HG03342 (cell line): ENCODE data around the gene OR2AG1.

Experiments
- ATAC-seq: cut with Tn5 transposase; IDR thresholded peaks from one replicate; pipeline ENCODE4 v1.9.1; 2021; ENCODE audit warnings: mild to moderate bottlenecking, moderate library complexity; ENCODE audit not compliant: unreplicated experiment

Gene OR2AG1

GRCh38 chr11:6782720-6783119 is at the start of gene OR2AG1:
Gene OR2AG1, plus strand, starts transcription at chr11:6783020. Its CDS starts 2,018 bp downstream, at chr11:6785038.
- ATAC-seq: no peak

DNA sequence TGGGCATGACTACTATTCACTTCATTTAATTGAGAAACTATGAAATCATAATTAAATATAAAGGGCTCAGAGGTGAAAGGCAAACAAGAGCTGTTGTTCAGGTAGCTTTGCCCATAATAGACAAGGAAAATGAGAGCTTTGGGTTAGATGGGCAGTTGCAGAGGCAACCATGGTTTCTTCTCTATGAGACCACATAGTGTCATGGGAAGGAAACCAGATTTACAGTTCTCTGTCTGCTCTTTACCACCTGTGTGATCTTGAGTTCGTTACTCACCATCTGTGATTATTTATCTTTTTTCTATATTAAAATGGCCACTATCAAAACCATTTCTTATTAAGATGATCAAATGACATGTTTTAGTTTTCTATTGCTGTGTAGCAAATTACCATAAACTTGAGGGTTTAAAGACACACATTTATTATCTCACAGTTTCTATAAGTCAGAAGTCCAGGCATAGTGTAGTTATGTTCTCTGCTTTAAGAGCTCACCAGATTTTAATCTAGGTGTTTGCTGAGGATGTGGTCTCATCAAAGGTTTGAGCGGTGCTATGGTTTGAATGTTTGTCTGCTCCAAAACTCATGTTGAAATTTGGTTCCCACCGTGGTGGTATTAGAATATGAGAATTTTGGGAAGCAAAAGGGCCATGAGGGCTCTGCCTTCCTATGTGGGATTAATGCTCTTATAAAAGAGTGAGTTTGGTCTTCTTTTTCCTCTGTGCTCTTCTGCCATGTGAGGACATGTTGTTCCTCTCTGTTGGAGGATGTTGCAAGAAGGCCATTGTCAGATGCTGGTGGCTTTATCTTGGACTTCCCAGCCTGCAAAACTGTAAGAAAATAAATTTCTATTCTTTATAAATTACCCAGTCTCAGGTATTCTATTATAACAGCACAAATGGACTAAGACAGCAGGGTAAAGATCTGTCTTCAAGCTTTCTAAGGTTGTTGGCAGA is 49.2 kb upstream of the OR2AG1 start:
- no peak for ATAC-seq

DNA sequence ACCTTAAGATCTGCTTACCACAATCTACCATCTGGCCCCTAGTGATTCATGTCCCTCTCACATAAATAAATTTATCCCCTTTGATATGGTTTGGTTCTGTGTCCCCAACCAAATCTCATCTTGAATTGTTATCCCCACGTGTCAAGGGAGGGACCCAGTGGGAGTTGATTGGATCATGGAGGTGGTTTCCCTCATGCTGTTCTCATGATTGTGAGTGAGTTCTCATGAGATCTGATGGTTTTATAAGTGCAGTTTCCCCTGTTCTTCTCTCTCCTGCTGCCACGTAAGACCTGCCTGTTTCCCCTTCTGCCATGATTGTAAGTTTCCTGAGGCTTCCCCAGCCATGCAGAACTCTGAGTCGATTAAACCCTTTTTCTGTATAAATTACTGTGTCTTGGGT is 48.2 kb upstream of the OR2AG1 start:
- no peak for ATAC-seq

DNA sequence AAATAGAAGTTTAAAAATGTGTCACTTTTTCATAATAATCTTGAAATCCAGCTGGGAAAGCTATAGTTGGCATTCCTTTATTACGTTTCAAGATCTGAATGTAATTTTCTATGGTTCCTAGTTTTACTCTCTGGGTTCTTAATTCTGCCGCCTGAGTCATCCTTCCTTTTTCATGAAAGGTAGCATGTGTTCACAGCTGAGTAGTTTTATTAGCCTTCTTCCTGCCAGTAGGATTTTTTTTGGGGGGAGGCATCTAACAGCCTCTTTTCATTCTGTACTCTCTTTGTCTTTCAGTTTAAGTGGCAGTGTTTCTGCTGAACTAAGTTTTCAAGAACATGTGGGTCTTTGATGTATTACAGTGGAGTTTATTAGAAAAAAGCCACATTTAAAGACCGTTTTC is 47.5 kb upstream of the OR2AG1 start:
- ATAC-seq: no peak

DNA sequence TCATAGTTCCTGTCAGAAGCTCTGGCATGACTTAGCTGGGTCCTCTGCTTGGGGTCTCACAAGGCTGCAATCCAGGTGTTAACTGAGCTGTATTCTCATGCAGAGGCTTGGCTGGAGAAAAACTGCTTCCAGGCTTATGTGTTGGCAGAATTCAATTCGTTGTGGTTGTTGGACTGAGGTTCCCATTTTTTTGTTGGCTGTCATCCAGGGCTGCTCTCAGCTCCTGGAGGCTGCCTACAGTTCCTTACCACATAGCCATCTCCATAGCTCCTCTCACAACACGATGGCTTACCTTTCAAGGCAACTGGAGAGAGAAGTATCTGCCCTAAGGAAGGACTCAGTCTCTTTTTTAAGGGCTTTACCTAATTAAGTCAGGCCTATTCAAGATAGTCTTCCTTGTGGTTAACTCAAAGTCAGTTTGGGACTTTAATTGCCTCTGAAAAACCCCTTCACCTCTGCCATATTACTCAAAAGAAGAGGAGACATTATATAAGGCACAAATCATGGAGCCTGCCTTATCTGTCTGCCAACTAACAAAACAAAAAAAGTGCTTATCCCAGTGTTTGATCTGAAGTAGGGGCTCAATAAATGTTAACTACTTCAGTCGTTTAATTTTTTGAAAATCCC is 46.2 kb upstream of the OR2AG1 start:
- ATAC-seq: no peak

GRCh38 chr11:6737872-6738466 is 44.9 kb upstream of the OR2AG1 start:
- ATAC-seq: peak; percentile 87

- ATAC-seq: no peak
Measured at GRCh38 chr11:6738590-6738989, 44.2 kb upstream of the OR2AG1 start.

- ATAC-seq: no peak
Measured at GRCh38 chr11:6742260-6742659, 40.6 kb upstream of the OR2AG1 start.

DNA sequence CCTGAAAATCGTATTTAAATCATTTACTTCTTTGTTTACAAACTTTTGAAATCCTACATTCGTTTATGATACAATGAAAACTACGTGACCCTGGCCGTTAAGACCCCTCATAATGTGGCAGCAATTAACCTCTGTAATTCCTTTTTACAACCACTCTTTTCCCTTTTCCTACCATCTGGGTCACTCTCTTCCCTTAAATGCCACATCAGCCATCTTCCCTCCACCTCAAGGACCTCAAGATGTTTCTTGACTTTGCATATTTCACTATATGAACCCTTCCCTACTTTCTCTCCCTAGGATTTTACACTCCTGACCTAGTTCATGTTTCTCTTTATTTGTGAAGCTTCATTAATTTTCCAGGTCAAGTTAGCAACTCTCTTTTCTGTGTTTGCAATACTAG is 37.8 kb upstream of the OR2AG1 start:
- ATAC-seq: no peak

DNA sequence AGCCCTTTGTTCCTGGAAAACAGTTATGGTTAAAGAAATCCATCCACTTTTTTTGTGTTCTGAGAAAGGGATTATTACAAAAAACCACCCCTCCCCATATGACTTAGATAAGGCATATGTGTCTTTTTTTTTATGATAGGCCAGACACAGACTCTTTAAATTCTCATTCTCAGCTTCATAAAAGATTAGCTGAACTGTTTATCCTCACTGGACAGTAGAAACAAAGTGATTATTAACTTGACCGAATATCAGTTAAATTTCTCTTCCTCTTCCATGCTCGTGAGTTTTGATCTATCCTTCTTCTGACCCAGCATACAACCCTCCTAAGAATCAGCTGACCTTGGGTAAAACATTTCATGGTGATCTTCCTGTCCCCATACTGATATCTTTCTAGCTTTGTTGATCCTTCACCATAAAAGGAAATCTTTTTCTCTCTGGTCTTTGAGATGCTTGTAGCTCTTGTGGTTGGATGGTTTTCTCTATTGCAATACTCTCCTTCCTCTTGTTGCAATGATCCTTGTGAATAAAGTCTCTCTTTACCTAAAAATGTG is 37.3 kb upstream of the OR2AG1 start:
- ATAC-seq: no peak

- ATAC-seq: peak; percentile 88
Measured at GRCh38 chr11:6746086-6746618, 36.7 kb upstream of the OR2AG1 start.

- no peak for ATAC-seq
Measured at GRCh38 chr11:6746626-6747025, 36.2 kb upstream of the OR2AG1 start.

GRCh38 chr11:6747097-6747668 is 35.6 kb upstream of the OR2AG1 start:
- no peak for ATAC-seq

DNA sequence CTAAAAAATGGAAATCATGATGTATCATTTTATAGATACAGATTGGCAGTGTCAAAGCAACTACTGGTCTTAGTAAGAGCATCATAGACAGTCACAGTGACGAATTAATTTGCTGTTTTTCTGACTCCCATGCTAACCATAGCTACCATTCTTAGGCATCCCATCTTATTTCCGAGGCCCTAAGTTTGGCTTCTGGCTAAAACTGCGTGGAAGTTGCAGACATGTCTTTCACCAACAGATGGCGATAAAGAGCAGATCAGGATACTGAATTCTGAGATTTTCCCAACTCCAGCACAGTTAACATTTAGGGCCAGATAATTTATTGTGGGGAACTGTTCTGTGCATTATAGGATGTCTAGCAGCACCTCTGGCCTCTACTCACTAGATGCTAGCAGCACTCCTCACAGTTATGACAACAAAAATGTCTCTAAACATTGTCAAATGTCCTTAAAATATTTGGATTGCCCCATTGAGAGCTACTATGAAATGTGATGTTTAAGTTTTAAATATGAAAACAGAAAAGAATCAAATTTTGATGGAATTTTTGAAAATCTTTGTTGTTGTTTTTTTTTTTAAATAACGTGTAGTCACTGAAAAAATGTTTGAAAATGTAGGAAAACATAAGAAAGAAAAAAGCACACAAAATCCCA is 27.4 kb upstream of the OR2AG1 start:
- ATAC-seq: no peak

DNA sequence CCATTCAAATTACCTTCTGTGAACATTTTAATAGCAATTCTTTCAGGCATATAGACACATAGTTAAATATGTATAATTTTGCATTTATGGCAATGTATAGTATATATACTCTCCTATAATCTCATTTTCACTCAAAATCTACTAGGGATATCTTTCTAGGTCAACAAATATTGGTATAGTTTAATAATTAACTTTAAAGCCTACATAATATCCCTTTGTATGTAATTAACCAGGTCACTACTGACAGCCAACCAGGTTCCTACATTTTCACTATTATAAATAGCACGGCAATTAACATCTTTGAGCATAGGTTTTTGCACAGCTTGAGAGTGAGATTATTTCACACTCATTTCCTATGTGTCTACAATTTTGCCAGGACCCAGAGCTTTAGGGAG is 26.9 kb upstream of the OR2AG1 start:
- ATAC-seq: no peak

DNA sequence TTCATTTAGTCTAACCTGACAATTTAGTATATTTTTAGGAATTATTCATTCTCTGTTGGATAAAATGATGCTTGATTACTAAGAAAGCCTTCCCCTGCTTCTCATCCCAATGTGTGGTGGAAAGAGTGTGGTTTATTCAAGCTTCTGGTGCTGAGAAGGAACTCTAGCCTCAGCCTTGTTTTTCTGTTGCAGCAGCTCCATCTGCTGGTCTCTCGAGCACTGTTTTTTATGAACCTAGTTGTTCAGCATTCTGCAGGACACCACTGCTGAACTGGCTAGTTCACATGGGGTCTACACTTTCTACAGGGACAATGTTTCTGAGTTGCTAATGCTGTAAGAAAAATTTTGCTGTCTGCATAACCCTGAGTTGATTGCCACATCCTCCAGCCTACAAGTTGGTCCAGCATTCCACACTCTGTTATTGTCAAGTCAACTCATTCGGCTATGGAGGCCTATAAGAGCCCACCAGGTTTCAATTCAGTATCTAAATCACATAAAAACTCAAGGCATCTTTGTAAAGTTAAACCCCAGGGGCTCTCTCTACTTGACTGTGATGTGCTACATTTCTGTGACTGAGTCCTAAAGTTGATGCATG is 25.4 kb upstream of the OR2AG1 start:
- ATAC-seq: no peak

DNA sequence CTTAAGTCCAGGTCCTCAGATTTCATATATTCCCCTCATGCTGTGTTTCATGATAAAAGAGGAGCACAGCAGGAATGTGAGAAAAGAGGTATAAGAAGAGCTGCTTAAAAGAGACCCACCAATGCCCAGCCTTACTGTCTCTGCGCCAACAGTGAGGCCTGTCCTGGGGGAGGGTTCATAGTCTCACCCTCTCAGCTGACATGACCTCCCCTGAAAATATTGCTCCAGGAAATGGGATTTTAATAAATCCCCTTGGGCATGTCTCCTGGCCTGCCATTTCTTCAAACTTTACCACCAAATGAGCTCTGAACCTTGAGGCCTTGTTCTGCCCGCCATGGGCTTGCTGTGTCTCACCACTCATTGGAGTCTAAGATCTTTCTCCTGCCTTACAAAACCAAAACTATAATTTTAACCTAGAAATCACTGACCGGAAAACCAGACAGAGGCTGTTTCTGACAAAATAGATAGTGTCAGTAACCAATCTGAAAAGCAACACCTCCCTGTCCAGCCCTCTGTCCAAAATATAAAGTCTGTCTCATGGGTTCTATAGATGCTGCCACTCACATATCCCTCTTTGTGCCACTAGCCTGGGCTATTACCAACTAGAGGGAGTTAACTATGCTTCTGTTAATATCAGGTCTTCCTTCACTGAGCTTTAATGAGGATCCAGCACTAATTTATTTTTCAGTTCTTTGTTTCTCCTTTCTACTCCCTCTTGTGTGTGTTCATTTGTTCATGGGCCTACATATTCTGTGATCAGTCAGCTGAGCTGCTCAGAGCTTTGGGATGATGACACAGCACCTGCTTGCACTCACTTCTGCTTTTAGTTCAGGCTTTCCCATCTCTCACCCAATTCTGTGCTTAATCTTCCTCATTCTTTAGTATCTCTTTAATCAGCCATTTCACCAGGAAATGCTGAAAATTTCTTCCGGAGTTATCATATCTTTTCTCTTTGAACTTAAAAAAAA is 10.6 kb upstream of the OR2AG1 start, which contains the start of gene OR2AG2:
OR2AG2 (minus strand) TSS at position 51 of the 968 bp plus-strand sequence. CDS start 3,019 bp downstream, outside the sequence.
- peak; percentile 98 for ATAC-seq

DNA sequence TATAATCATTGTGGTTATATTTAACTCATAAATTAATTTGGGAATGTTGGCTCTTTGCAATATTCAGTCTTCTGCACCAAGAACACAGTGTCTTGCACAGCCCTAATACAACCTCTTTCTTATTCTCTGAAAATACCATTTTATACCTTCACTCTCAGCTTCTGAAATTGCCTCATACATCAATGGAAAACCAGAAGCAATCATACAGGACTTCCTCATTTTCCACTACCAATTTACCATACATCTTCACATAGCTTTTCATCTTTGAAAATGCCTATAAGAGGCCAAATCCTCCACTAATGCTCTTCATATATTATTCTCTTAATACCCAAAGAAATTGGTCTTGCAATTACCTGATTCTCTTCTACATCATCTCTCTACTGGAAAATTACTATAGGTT is 4.3 kb upstream of the OR2AG1 start:
- ATAC-seq: no peak

GRCh38 chr11:6780829-6781228 is 2.0 kb upstream of the OR2AG1 start:
- ATAC-seq: no peak
